PC-3 (cell line): Measurements from ENCODE around the gene LAIR2.

ENCODE experiments used
- CTCF ChIP-seq: fragments of 300-600 bp; sonication (generic); conservative IDR thresholded peaks from 2 replicates; pipeline ENCODE4 v1.5.1; 2017; ENCODE audit warnings: antibody characterized with exemption, low read depth, mild to moderate bottlenecking, low read length
- EZH2phosphoT487 ChIP-seq: fragments of 300-600 bp; sonication (generic); IDR thresholded peaks from 2 replicates; pipeline ENCODE4 v1.6.1; 2018; ENCODE audit warnings: mild to moderate bottlenecking, antibody characterized with exemption, low read length, borderline replicate concordance

DNA sequence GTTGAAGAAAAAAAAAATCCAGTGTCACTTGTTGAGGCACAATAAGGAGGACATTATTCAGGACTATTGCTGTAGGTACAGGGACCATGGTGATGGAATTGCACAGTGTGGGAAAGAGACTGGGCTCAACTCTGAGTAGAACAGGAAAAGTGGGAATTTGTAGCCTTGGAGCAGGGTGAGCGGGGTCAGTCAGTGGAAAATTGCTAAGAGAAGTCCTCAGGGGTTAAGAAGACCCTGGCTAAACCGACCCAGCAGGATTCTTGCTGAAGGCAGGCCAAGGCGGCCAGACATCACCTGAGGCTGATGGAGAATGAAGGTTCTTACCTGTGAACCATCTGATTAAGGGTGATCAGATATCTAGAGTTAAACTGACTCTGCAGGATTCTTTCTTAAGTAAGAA is 12.5 kb downstream of the LAIR2 start:
- TF ChIP-seq EZH2phosphoT487 (no peak), CTCF (no peak)
